IPS-15b (cell line): ENCODE data around the gene TMC1.
"Not testable (repeated sequence)": the region's sequence is repeated elsewhere in the genome, so short reads cannot be mapped to it uniquely, and the experiment has no call there.

ENCODE experiments used
- H3K27me3 ChIP-seq: one replicate; pipeline ENCODE4 v1.6.1; 2013; ENCODE audit warnings: low read length; ENCODE audit not compliant: control insufficient read depth, insufficient read depth
- H3K36me3 ChIP-seq: one replicate; pipeline ENCODE4 v1.6.1; 2013; ENCODE audit warnings: low read length; ENCODE audit not compliant: control insufficient read depth, insufficient read depth
- H3K4me1 ChIP-seq: one replicate; pipeline ENCODE4 v1.6.1; 2013; ENCODE audit warnings: mild to moderate bottlenecking, low read length; ENCODE audit not compliant: control insufficient read depth, insufficient read depth
- H3K4me3 ChIP-seq: one replicate; pipeline ENCODE4 v1.5.1; 2013; ENCODE audit warnings: low read depth, low read length
- H3K9ac ChIP-seq: one replicate; pipeline ENCODE4 v1.6.1; 2013; ENCODE audit warnings: low read depth, mild to moderate bottlenecking, low read length
- H3K9me3 ChIP-seq: one replicate; pipeline ENCODE4 v1.6.1; 2013; ENCODE audit warnings: mild to moderate bottlenecking, low read length; ENCODE audit not compliant: control insufficient read depth, insufficient read depth

Gene TMC1

DNA sequence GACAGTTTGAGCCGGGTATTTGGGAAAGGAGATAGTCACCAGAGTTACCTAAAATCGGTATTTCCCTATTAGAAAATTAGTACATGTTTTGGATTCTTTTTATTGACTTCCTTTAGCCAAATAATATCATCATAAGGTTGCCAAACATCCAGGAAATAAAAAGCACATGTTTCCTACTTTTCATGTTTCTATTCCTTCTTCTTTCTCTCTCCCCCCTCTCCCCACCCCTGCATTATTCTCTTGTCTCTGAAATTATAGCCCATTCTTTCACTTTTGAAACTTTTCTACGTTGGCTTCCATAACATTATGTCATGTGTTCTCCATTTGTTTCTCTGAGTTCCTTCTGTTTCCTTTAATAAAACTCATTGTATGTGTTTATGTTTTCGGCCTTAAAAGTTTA, 269.6 kb downstream of the TMC1 start:
- no peaks in the 10 kb centered on the region for H3K9me3 ChIP-seq
- H3K36me3 ChIP-seq, result no peaks in the 10 kb centered on the region
- H3K9ac ChIP-seq, result no peak overlapping the region
- H3K27me3 ChIP-seq, result no peaks in the 10 kb centered on the region
- H3K4me3 ChIP-seq, result no peak overlapping the region
- no peaks in the 10 kb centered on the region for H3K4me1 ChIP-seq

DNA sequence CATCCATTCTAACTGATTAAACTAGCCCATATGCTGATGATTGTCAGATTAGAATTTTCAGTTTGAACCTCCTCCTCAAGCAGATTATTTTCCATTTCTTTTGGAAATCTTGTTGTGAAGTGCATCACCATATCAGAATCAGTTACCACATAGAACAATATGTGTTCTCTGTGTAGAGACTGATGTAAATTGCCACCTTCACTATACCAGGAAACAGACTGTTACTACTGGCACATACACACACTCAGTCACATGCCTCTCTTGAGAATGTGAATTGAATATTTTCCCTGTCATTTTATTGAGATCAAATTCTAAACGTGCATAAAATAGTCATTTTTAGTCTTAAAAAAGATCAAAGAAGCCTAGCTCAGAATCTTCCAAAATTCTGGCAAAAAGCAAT, 270.0 kb downstream of the TMC1 start:
- no peak overlapping the region for H3K9ac ChIP-seq
- no peaks in the 10 kb centered on the region for H3K4me1 ChIP-seq
- H3K9me3 ChIP-seq, result no peaks in the 10 kb centered on the region
- H3K27me3 ChIP-seq, result no peaks in the 10 kb centered on the region
- no peaks in the 10 kb centered on the region for H3K36me3 ChIP-seq
- H3K4me3 ChIP-seq, result no peak overlapping the region

GRCh38 chr9:72794946-72795345, 273.5 kb downstream of the TMC1 start:
- no peak overlapping the region for H3K9ac ChIP-seq
- H3K4me1 ChIP-seq, result no peaks in the 10 kb centered on the region
- no peaks in the 10 kb centered on the region for H3K27me3 ChIP-seq
- no peaks in the 10 kb centered on the region for H3K36me3 ChIP-seq
- H3K9me3 ChIP-seq, result no peaks in the 10 kb centered on the region
- H3K4me3 ChIP-seq, result no peak overlapping the region

- Histone ChIP-seq H3K4me3 (no peak overlapping the region), H3K4me1 (no peaks in the 10 kb centered on the region), H3K27me3 (no peaks in the 10 kb centered on the region), H3K9me3 (no peaks in the 10 kb centered on the region), H3K9ac (no peak overlapping the region), H3K36me3 (no peaks in the 10 kb centered on the region)
Measured at GRCh38 chr9:72800328-72800994, 279.1 kb downstream of the TMC1 start.

- no peaks in the 10 kb centered on the region for H3K27me3 ChIP-seq
- no peaks in the 10 kb centered on the region for H3K9me3 ChIP-seq
- H3K9ac ChIP-seq, result no peak overlapping the region
Measured at GRCh38 chr9:72805238-72805637, 283.8 kb downstream of the TMC1 start.

DNA sequence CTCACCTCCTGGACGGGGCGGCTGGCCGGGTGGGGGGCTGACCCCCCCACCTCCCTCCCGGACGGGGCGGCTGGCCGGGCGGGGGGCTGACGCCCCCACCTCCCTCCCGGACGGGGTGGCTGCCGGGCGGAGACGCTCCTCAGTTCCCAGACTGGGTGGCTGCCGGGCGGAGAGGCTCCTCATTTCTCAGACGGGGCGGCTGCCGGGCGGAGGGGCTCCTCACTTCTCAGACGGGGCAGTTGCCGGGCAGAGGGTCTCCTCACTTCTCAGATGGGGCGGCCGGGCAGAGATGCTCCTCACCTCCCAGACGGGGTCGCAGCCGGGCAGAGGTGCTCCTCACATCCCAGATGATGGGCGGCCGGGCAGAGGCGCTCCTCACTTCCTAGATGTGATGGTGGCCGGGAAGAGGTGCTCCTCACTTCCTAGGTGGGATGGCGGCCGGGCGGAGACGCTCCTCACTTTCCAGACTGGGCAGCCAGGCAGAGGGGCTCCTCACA, 285.0 kb downstream of the TMC1 start:
- H3K36me3 ChIP-seq, H3K27me3 ChIP-seq, H3K4me3 ChIP-seq, H3K9ac ChIP-seq, H3K9me3 ChIP-seq, H3K4me1 ChIP-seq: not testable (repeated sequence)

More at GRCh38 chr9:72805238-72805637, 283.8 kb downstream of the TMC1 start:
- Histone ChIP-seq H3K36me3 (no peaks in the 10 kb centered on the region), H3K4me3 (no peak overlapping the region), H3K4me1 (no peaks in the 10 kb centered on the region)

GRCh38 chr9:72807765-72808445, 286.5 kb downstream of the TMC1 start:
- Histone ChIP-seq H3K27me3 (no peaks in the 10 kb centered on the region), H3K4me3 (no peak overlapping the region), H3K9me3 (no peaks in the 10 kb centered on the region), H3K4me1 (no peaks in the 10 kb centered on the region), H3K9ac (no peak overlapping the region), H3K36me3 (no peaks in the 10 kb centered on the region)

DNA sequence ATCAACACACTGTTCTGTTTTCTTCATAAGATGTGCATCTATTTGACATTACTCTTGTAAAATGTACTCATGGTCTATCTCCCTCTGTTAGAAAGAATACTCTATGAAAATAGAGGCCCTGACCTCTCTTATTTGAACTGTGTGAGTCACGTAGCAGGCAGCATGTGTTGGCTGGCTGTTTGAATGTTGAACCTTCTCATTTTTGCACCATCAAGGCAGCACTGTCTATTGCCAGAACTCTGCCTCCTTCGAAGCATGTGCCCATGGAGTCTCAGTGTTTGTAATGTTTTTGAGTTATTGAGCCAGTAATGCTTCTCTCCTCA, 287.0 kb downstream of the TMC1 start:
- Histone ChIP-seq H3K4me1 (no peaks in the 10 kb centered on the region), H3K9me3 (no peaks in the 10 kb centered on the region), H3K4me3 (no peak overlapping the region), H3K27me3 (no peaks in the 10 kb centered on the region), H3K36me3 (no peaks in the 10 kb centered on the region), H3K9ac (no peak overlapping the region)

- Histone ChIP-seq H3K27me3 (no peaks in the 10 kb centered on the region), H3K4me1 (no peaks in the 10 kb centered on the region), H3K4me3 (no peak overlapping the region), H3K36me3 (no peaks in the 10 kb centered on the region), H3K9ac (no peak overlapping the region), H3K9me3 (no peaks in the 10 kb centered on the region)
Measured at GRCh38 chr9:72809586-72809985, 288.2 kb downstream of the TMC1 start.

GRCh38 chr9:72812559-72813111, 291.2 kb downstream of the TMC1 start:
- no peaks in the 10 kb centered on the region for H3K9me3 ChIP-seq
- H3K36me3 ChIP-seq, result no peaks in the 10 kb centered on the region
- no peak overlapping the region for H3K4me3 ChIP-seq
- H3K4me1 ChIP-seq, result no peaks in the 10 kb centered on the region
- no peak overlapping the region for H3K9ac ChIP-seq
- H3K27me3 ChIP-seq, result no peaks in the 10 kb centered on the region

- Histone ChIP-seq H3K36me3 (no peaks in the 10 kb centered on the region), H3K9ac (no peak overlapping the region), H3K4me3 (no peak overlapping the region), H3K4me1 (no peaks in the 10 kb centered on the region), H3K27me3 (no peaks in the 10 kb centered on the region), H3K9me3 (no peaks in the 10 kb centered on the region)
Measured at GRCh38 chr9:72813544-72813943, 292.1 kb downstream of the TMC1 start.

GRCh38 chr9:72814083-72814597, 292.7 kb downstream of the TMC1 start:
- Histone ChIP-seq H3K4me1 (no peaks in the 10 kb centered on the region), H3K9ac (no peak overlapping the region), H3K4me3 (no peak overlapping the region), H3K36me3 (no peaks in the 10 kb centered on the region), H3K9me3 (no peaks in the 10 kb centered on the region), H3K27me3 (no peaks in the 10 kb centered on the region)
